ENCODE results near the gene SYT2.

DNA sequence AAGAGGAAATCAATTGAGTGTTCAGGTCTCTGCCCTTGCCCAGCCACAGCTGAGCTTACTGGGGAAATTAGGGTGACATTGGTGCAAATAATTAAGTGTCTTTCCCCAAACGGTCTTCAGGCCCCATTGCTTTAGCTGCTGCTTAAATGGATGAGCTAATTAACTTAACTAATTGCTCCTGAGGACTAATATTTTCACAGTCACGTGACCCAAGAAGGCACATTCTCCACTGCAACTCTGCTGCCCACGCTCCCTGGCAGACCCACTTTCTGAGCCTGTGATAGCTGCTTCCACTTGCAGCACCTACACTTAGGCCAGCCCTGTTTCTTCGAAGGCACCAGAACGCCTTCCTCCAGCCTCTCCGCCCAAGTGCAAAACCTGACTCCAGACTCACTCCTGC lies 56.2 kb downstream of the SYT2 start:
- TF ChIP-seq, protein P1, sequence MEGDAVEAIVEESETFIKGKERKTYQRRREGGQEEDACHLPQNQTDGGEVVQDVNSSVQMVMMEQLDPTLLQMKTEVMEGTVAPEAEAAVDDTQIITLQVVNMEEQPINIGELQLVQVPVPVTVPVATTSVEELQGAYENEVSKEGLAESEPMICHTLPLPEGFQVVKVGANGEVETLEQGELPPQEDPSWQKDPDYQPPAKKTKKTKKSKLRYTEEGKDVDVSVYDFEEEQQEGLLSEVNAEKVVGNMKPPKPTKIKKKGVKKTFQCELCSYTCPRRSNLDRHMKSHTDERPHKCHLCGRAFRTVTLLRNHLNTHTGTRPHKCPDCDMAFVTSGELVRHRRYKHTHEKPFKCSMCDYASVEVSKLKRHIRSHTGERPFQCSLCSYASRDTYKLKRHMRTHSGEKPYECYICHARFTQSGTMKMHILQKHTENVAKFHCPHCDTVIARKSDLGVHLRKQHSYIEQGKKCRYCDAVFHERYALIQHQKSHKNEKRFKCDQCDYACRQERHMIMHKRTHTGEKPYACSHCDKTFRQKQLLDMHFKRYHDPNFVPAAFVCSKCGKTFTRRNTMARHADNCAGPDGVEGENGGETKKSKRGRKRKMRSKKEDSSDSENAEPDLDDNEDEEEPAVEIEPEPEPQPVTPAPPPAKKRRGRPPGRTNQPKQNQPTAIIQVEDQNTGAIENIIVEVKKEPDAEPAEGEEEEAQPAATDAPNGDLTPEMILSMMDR (IDR thresholded peaks at IDR 0.05) = no peak
- TF ChIP-seq EZH2 (IDR thresholded peaks at IDR 0.05) = no peak
- no peak for TF ChIP-seq EZH2phosphoT487 (IDR thresholded peaks at IDR 0.05)
